Peyer's patch (tissue), 4 donors: ENCODE results near the gene CHMP6.

Experiments
- POLR2A ChIP-seq, 2 donors: fragments of 450-650 bp; IDR thresholded peaks; one replicate each; pipeline ENCODE4 v1.5.1; 2017; ENCODE audit warnings: antibody characterized with exemption in 2 of 2, mild to moderate bottlenecking in 2 of 2, moderate library complexity in 2 of 2
- TF ChIP-seq, protein P1 (sequence below), 6 experiments: fragments of 450-650 bp in 4 of 6; fragments of 200-600 bp in 2 of 6; sonication (generic) in 1 of 6; IDR thresholded peaks; one replicate each; pipeline ENCODE4 v1.5.1; 2017 to 2019; ENCODE audit warnings: antibody characterized with exemption in 6 of 6, mild to moderate bottlenecking in 3 of 6, moderate library complexity in 1 of 6

DNA sequence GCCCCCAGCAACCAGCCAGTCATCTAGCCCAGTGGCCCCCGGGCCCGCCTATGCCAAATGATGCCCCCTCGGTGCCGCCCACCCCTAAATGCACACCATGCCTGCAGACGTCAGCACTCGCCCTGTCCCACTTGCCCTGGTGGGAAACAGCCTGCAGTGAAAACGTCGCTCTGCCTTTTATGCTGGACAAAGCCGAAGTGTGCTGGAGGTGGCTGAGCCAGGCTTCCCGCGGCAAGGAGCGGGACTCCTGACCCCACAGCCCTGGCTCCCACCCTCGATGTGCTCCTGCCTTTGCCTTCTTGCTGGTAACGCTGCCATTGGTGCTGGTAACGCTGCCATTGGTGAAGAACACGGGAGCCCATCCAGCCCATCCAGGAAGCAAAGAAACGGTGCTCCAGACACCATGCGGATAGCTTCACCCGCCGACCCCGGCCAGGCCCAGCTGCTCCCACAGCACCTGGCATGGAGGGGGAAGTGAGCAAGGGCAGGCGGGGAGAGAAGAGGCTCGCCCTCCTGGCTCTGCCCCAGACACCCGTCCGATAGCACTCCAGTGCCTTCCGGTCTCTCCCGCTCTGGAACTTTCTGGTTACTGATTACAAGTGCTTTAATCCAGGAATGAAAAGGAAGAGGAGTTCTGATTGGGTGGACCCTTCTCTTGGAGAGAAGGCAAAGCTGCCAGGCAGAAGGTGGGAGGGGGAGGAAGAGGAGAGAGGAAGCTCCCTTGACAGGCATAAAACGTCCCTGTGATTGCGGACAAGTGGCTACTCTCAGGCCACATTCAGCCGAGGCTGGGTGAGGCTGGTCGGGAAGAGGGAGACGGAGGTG, 39.3 kb downstream of the CHMP6 start:
- TF ChIP-seq, protein P1, sequence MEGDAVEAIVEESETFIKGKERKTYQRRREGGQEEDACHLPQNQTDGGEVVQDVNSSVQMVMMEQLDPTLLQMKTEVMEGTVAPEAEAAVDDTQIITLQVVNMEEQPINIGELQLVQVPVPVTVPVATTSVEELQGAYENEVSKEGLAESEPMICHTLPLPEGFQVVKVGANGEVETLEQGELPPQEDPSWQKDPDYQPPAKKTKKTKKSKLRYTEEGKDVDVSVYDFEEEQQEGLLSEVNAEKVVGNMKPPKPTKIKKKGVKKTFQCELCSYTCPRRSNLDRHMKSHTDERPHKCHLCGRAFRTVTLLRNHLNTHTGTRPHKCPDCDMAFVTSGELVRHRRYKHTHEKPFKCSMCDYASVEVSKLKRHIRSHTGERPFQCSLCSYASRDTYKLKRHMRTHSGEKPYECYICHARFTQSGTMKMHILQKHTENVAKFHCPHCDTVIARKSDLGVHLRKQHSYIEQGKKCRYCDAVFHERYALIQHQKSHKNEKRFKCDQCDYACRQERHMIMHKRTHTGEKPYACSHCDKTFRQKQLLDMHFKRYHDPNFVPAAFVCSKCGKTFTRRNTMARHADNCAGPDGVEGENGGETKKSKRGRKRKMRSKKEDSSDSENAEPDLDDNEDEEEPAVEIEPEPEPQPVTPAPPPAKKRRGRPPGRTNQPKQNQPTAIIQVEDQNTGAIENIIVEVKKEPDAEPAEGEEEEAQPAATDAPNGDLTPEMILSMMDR (IDR thresholded peaks at IDR 0.05): no peak
- no peak for TF ChIP-seq POLR2A (IDR thresholded peaks at IDR 0.05)
